D721Med (cell line): Measurements from ENCODE around the gene IL18BP.

Experiments
- DNase-seq: peaks from one replicate; pipeline ENCODE4 v3.0.0; 2011; ENCODE audit warnings: low spot score; ENCODE audit not compliant: insufficient read length
- FAIRE-seq: peaks from 2 replicates; lab custom pipeline; 2011; peaks lifted over from hg19 to GRCh38; lab: Jason Lieb, UNC
- CTCF ChIP-seq: IDR thresholded peaks from 2 replicates; pipeline ENCODE4 v1.5.1; 2012; ENCODE audit warnings: mild to moderate bottlenecking, control low read depth; ENCODE audit not compliant: insufficient read depth; ENCODE audit errors: missing control alignments

IL18BP gene

DNA sequence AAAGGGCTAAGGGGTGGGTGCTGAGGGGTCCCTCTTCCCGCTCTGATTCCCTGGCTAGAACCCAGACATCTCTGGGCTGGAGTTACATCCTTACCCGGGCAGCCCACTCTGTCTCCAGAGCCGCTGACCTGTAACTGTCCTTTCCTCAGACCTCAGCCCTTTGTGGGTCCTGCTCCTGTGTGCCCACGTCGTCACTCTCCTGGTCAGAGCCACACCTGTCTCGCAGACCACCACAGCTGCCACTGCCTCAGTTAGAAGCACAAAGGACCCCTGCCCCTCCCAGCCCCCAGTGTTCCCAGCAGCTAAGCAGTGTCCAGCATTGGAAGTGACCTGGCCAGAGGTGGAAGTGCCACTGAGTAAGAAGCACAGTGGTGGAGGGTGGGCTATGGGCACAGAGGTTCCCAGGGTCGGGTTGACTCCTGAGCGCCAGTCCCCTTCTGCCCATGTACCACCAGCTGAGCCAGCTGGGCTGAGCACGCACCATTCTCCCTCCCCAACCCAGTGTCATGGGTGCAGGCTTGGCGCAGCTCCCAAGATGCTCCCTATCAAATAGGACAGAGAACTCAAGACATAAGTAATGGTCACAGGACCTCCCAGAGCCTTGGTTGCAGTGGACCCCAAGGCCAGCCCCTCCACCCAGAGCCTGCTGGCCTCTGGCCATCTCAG is 1.6 kb downstream of the IL18BP start:
- no peak for FAIRE-seq
- no peak for TF ChIP-seq CTCF

DNA sequence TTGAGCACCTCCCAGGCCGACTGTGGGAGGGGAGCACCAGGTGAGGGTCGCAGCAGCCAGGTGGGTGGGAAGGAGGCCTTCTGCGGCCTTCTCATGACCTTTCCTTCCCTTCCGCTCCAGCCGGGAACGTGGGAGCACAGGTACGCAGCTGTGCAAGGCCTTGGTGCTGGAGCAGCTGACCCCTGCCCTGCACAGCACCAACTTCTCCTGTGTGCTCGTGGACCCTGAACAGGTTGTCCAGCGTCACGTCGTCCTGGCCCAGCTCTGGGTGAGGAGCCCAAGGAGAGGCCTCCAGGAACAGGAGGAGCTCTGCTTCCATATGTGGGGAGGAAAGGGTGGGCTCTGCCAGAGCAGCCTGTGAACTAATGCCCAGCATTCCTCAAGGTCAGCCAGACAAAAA is 2.6 kb downstream of the IL18BP start:
- DNase-seq (no peak), FAIRE-seq (no peak)
- TF ChIP-seq CTCF: no peak

More for the DNA sequence above, 1.6 kb downstream of the IL18BP start:
- DNase-seq: no peak

DNA sequence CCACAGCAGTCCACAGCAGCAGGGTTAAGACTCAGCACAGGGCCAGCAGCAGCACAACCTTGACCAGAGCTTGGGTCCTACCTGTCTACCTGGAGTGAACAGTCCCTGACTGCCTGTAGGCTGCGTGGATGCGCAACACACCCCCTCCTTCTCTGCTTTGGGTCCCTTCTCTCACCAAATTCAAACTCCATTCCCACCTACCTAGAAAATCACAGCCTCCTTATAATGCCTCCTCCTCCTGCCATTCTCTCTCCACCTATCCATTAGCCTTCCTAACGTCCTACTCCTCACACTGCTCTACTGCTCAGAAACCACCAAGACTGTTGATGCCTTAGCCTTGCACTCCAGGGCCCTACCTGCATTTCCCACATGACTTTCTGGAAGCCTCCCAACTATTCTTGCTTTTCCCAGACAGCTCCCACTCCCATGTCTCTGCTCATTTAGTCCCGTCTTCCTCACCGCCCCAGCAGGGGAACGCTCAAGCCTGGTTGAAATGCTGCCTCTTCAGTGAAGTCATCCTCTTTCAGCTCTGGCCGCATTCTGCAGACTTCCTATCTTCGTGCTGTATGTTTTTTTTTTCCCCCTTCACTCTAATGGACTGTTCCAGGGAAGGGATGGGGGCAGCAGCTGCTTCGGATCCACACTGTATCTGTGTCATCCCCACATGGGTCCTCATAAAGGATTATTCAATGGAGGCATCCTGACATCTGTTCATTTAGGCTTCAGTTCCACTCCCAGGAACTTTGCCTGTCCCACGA is 3.3 kb downstream of the IL18BP start:
- no peak for TF ChIP-seq CTCF
- FAIRE-seq: no peak
- DNase-seq: no peak

GRCh38 chr11:72002841-72003775 is 4.4 kb downstream of the IL18BP start:
- no peak for TF ChIP-seq CTCF
- DNase-seq (no peak), FAIRE-seq (no peak)

DNA sequence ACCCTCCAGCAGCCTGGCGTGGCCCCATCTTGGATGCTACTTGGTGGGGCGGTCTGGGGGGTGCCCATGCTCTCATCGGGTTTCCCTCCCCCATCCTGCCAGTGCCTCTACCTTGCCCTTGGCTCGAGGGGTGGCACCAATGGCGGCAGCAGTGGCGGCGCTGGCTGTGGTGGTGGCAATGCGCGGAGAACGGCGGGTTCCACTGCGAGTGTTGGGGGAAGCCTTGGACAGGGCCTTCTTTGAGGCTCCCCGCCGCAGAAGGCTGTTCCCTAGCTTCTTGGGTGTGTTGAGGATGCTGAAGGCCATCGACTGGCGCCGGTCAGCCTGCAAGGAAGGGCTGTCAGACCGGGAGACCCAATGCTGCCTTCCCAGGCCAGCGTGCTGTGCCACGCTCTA is 5.1 kb downstream of the IL18BP start:
- no peak for FAIRE-seq
- DNase-seq: no peak
- no peak for TF ChIP-seq CTCF

- DNase-seq (no peak), FAIRE-seq (no peak)
- no peak for TF ChIP-seq CTCF
Measured at GRCh38 chr11:72004515-72005346, 6.0 kb downstream of the IL18BP start.
